HepG2 (cell line): ENCODE results near the gene FAM20A. TPM values are rescaled to one million over a fixed set of nuclear protein-coding genes. Genes with fewer than 3 reads are reported as not detected.
A peak's percentile ranks its signal among the peaks of the same experiment; 100 is the strongest.

Source experiments
- AGO2 ChIP-seq: fragments of 200-400 bp; formaldehyde crosslinking; optimal IDR thresholded peaks from 2 replicates; pipeline ENCODE3; 2017; ENCODE audit warnings: mild to moderate bottlenecking, low read depth, low read length, moderate library complexity
- BCL3 ChIP-seq: sonication (generic); formaldehyde crosslinking; IDR thresholded peaks from 2 replicates; pipeline ENCODE4 v1.5.1; 2020; ENCODE audit warnings: mild to moderate bottlenecking, missing genetic modification reagents, moderate library complexity
- CENPBD1 ChIP-seq: sonication (generic); formaldehyde crosslinking; IDR thresholded peaks from 2 replicates; pipeline ENCODE4 v1.8.0; 2022; ENCODE audit warnings: missing genetic modification reagents, low read depth, mild to moderate bottlenecking, borderline replicate concordance
- CSRNP2 ChIP-seq: sonication (generic); formaldehyde crosslinking; conservative IDR thresholded peaks from 2 replicates; pipeline ENCODE4 v1.8.0; 2022; ENCODE audit warnings: low read depth, missing genetic modification reagents
- DBP ChIP-seq: sonication (generic); formaldehyde crosslinking; IDR thresholded peaks from 2 replicates; pipeline ENCODE4 v1.4.0; 2020; ENCODE audit warnings: missing genetic modification reagents; ENCODE audit errors: not compliant biosample characterization
- HNF1B ChIP-seq: sonication (generic); formaldehyde crosslinking; IDR thresholded peaks from 2 replicates; pipeline ENCODE4 v1.5.1; 2020; ENCODE audit warnings: mild to moderate bottlenecking, moderate library complexity, missing genetic modification reagents
- MATR3 ChIP-seq: sonication (generic); formaldehyde crosslinking; IDR thresholded peaks from 2 replicates; pipeline ENCODE4 v1.4.0; 2020; ENCODE audit warnings: missing genetic modification reagents
- MZF1 ChIP-seq: sonication (generic); formaldehyde crosslinking; IDR thresholded peaks from 2 replicates; pipeline ENCODE4 v1.8.1; 2023; ENCODE audit warnings: mild to moderate bottlenecking, missing genetic modification reagents, borderline replicate concordance
- NFYC ChIP-seq: IDR thresholded peaks from 2 replicates; pipeline ENCODE4 v1.6.1; 2016; ENCODE audit warnings: missing genetic modification reagents, missing compliant biosample characterization
- POLR2AphosphoS5 ChIP-seq: IDR thresholded peaks from 2 replicates; pipeline ENCODE4 v1.6.1; 2012; ENCODE audit warnings: low read depth, low read length
- SNAI1 ChIP-seq: sonication (generic); formaldehyde crosslinking; IDR thresholded peaks from 2 replicates; pipeline ENCODE4 v1.5.0; 2020; ENCODE audit warnings: mild to moderate bottlenecking, missing genetic modification reagents, borderline replicate concordance
- SNAPC5 ChIP-seq: sonication (generic); formaldehyde crosslinking; IDR thresholded peaks from 2 replicates; pipeline ENCODE4 v1.8.1; 2023; ENCODE audit warnings: mild to moderate bottlenecking, missing genetic modification reagents, borderline replicate concordance
- ZBTB25 ChIP-seq: IDR thresholded peaks from 2 replicates; pipeline ENCODE4 v1.6.1; 2018; ENCODE audit warnings: missing genetic modification reagents
- ZNF235 ChIP-seq: sonication (generic); formaldehyde crosslinking; IDR thresholded peaks from 2 replicates; pipeline ENCODE4 v1.8.1; 2023; ENCODE audit warnings: mild to moderate bottlenecking, missing genetic modification reagents, borderline replicate concordance
- ZNF687 ChIP-seq: sonication (generic); formaldehyde crosslinking; IDR thresholded peaks from 2 replicates; pipeline ENCODE4 v1.5.1; 2020; ENCODE audit warnings: mild to moderate bottlenecking, missing genetic modification reagents, moderate library complexity
- ZNF713 ChIP-seq: sonication (generic); formaldehyde crosslinking; IDR thresholded peaks from 2 replicates; pipeline ENCODE4 v1.4.0; 2020; ENCODE audit warnings: mild to moderate bottlenecking, missing genetic modification reagents
- ZNF737 ChIP-seq: sonication (generic); formaldehyde crosslinking; IDR thresholded peaks from 2 replicates; pipeline ENCODE4 v1.5.0; 2020; ENCODE audit warnings: missing genetic modification reagents, mild to moderate bottlenecking, borderline replicate concordance
- polyA plus RNA-seq, 8 experiments: library from polyadenylated mRNA; depleted of rRNA in 3 of 8; stranded (reverse) in 7 of 8; unstranded in 1 of 8; fragments of >200 nt; fragmentation: Illumina TruSeq in 4 of 8; extraction: Trizol in 4 of 8; gene quantifications; 2 replicates each; pipeline versions ENCODE4 v1.2.1 to v1.2.3, GENCODE V29; 2011 to 2016; ENCODE audit warnings: low read depth in 4 of 8, missing spikeins in 1 of 8, mixed read lengths in 1 of 8; ENCODE audit not compliant: insufficient read depth in 1 of 8
- total RNA-seq, 5 experiments: library from RNA; depleted of rRNA; stranded (reverse); fragments of >200 nt; fragmentation: Illumina TruSeq; extraction: Trizol; gene quantifications; 2 replicates each; pipeline ENCODE4 v1.2.3, GENCODE V29; 2016; ENCODE audit warnings: low read depth in 1 of 5

FAM20A gene
- total and polyA plus RNA-seq, 2 of the 13 experiments (the other 11 are each of a cell fraction or from before 2014, with no cell fraction given), result 9.3 to 20.7 TPM

GRCh38 chr17:68580236-68580770 lies 20.9 kb downstream of the FAM20A start (continued):
- TF ChIP-seq DBP (CRISPR knock-in tag) (no peak), ZNF713 (CRISPR knock-in tag) (no peak), MZF1 (CRISPR knock-in tag) (no peak), CSRNP2 (CRISPR knock-in tag) (no peak), ZNF687 (CRISPR knock-in tag) (no peak), BCL3 (CRISPR knock-in tag) (peak; percentile 43; the same call in 1 of the 2 replicates), HNF1B (peak; percentile 57; the same call in 1 of the 2 replicates), SNAPC5 (no peak), NFYC (no peak), AGO2 (no peak), MATR3 (CRISPR knock-in tag) (no peak), CENPBD1 (CRISPR knock-in tag) (no peak), ZBTB25 (CRISPR knock-in tag) (peak; percentile 82), POLR2AphosphoS5 (no peak), ZNF737 (CRISPR knock-in tag) (no peak), ZNF235 (no peak), SNAI1 (CRISPR knock-in tag) (no peak)
